Measurements from ENCODE around the gene FER1L5. TPM values are rescaled to one million over a fixed set of nuclear protein-coding genes. Genes with fewer than 3 reads are reported as not detected.

Gene FER1L5
- total RNA-seq: under 0.01 TPM in 1 of 2 replicates, not detected in the other

GRCh38 chr2:96642564-96643360, at the start of gene FER1L5:
FER1L5 (plus strand) TSS chr2:96642764; CDS start chr2:96642837, 73 bp downstream.

GRCh38 chr2:96638144-96639121, 4.1 kb upstream of the FER1L5 start, which contains the start of gene KANSL3:
KANSL3 (minus strand) TSS chr2:96638312; CDS start chr2:96637135, 1,177 bp downstream.

GRCh38 chr2:96739633-96740428, 97.3 kb downstream of the FER1L5 start, which contains the start of gene LMAN2L:
LMAN2L (minus strand) TSS chr2:96740064; CDS start chr2:96740040, 24 bp downstream.

Other genes starting within 250 kb of the FER1L5 start
- gene NEURL3, start 137.4 kb upstream of the FER1L5 start, total RNA-seq: not detected in 2 replicates
- gene ARID5A, start 106.0 kb upstream of the FER1L5 start, total RNA-seq: 6.1 and 8.3 TPM in 2 replicates
- gene KANSL3, start 4.5 kb upstream of the FER1L5 start, total RNA-seq: 24.6 and 26.3 TPM in 2 replicates
- 13.0 and 19.4 TPM in 2 replicates for gene LMAN2L, start 97.3 kb downstream of the FER1L5 start, total RNA-seq
- 2.5 and 3.3 TPM in 2 replicates for gene CNNM4, start 118.1 kb downstream of the FER1L5 start, total RNA-seq
- 4.3 and 5.6 TPM in 2 replicates for gene CNNM3, start 173.5 kb downstream of the FER1L5 start, total RNA-seq
- gene ANKRD23, start 201.3 kb downstream of the FER1L5 start, total RNA-seq: 1.4 and 2.7 TPM in 2 replicates
- gene ANKRD39, start 215.3 kb downstream of the FER1L5 start, total RNA-seq: 6.0 and 10.2 TPM in 2 replicates
- gene SEMA4C, start 227.3 kb downstream of the FER1L5 start, total RNA-seq: 26.8 and 28.2 TPM in 2 replicates

All from pericardium fibroblast (primary cell).